GM23248 (cell line): ENCODE measurements around the gene RAB22A. TPM values are rescaled to one million over a fixed set of nuclear protein-coding genes. Genes with fewer than 3 reads are reported as not detected.
A peak's percentile ranks its signal among the peaks of the same experiment; 100 is the strongest.

ENCODE experiments used
- DNase-seq: peaks from one replicate; pipeline ENCODE4 v3.0.0-alpha.2; 2015
- H2AFZ ChIP-seq: fragments of 200-600 bp; sonication (generic); 2 replicates; pipeline ENCODE4 v1.6.1; 2016; ENCODE audit warnings: antibody characterized with exemption
- H3F3A ChIP-seq: fragments of 200-600 bp; sonication (generic); 2 replicates; pipeline ENCODE4 v1.6.1; 2016; ENCODE audit warnings: mild to moderate bottlenecking, antibody characterized with exemption, mixed run types; ENCODE audit not compliant: insufficient read depth
- H3K27ac ChIP-seq: fragments of 200-600 bp; sonication (generic); 2 replicates; pipeline ENCODE4 v1.5.1; 2016; ENCODE audit warnings: mild to moderate bottlenecking
- H3K27me3 ChIP-seq: fragments of 200-600 bp; sonication (generic); replicated peaks from 2 replicates; pipeline ENCODE4 v1.6.1; 2016; ENCODE audit warnings: mild to moderate bottlenecking; ENCODE audit not compliant: insufficient read depth
- H3K36me3 ChIP-seq: fragments of 200-600 bp; sonication (generic); 2 replicates; pipeline ENCODE4 v1.6.1; 2016; ENCODE audit warnings: low read depth, mild to moderate bottlenecking
- H3K4me1 ChIP-seq: fragments of 200-600 bp; sonication (generic); 2 replicates; pipeline ENCODE4 v1.6.1; 2016; ENCODE audit warnings: mild to moderate bottlenecking; ENCODE audit not compliant: insufficient read depth
- H3K4me2 ChIP-seq: fragments of 200-600 bp; sonication (generic); one replicate; pipeline ENCODE4 v1.6.1; 2016; ENCODE audit warnings: mild to moderate bottlenecking; ENCODE audit not compliant: unreplicated experiment
- H3K4me3 ChIP-seq: fragments of 200-600 bp; sonication (generic); 2 replicates; pipeline ENCODE4 v1.5.1; 2016; ENCODE audit warnings: mild to moderate bottlenecking
- H3K79me2 ChIP-seq: fragments of 200-600 bp; sonication (generic); 2 replicates; pipeline ENCODE4 v1.6.1; 2016; ENCODE audit warnings: mild to moderate bottlenecking; ENCODE audit not compliant: insufficient read depth
- H3K9ac ChIP-seq: fragments of 200-600 bp; sonication (generic); 2 replicates; pipeline ENCODE4 v1.6.1; 2016; ENCODE audit warnings: mild to moderate bottlenecking
- H3K9me2 ChIP-seq: fragments of 200-600 bp; sonication (generic); 2 replicates; pipeline ENCODE4 v1.6.1; 2016; ENCODE audit warnings: mixed run types, mild to moderate bottlenecking, moderate library complexity; ENCODE audit not compliant: insufficient read depth
- H3K9me3 ChIP-seq: fragments of 200-600 bp; sonication (generic); one replicate; pipeline ENCODE4 v1.6.1; 2017; ENCODE audit warnings: low read depth
- H4K20me1 ChIP-seq: fragments of 200-600 bp; sonication (generic); 2 replicates; pipeline ENCODE4 v1.6.0; 2016; ENCODE audit not compliant: insufficient read depth
- EZH2 ChIP-seq: fragments of 200-600 bp; sonication (generic); IDR thresholded peaks from 2 replicates; pipeline ENCODE4 v1.6.1; 2018; ENCODE audit warnings: antibody characterized with exemption, mild to moderate bottlenecking; ENCODE audit not compliant: insufficient read depth, poor library complexity, severe bottlenecking
- EZH2phosphoT487 ChIP-seq: fragments of 200-600 bp; sonication (generic); IDR thresholded peaks from 2 replicates; pipeline ENCODE4 v1.6.1; 2018; ENCODE audit warnings: antibody characterized with exemption, moderate library complexity, mild to moderate bottlenecking, low read depth; ENCODE audit not compliant: insufficient read depth
- WGBS, 2 experiments: methylation state at CpG; one replicate each; pipeline ENCODE4 v1.1.6; 2015 to 2017; ENCODE audit warnings: low lambda C conversion rate in 2 of 2, low coverage in 1 of 2; ENCODE audit errors: missing lambda C conversion rate in 2 of 2; 5-methylcytosine and 5-hydroxymethylcytosine counted together
- in situ Hi-C: fragments of 300-500 bp; cut with MboI; formaldehyde crosslinking; loops from 2 replicates; pipeline ENCODE4 v1.15.0; 2020
- polyA plus RNA-seq: library from polyadenylated mRNA; unstranded; fragments of >200 nt; fragmentation: Nextera tagmentation; extraction: Ambion mirVana; gene quantifications from 2 replicates; pipeline ENCODE4 v1.2.1, GENCODE V29; 2016
- total RNA-seq: library from RNA; depleted of rRNA; stranded (reverse); fragments of >200 nt; shearing (Covaris generic); gene quantifications from 2 replicates; pipeline ENCODE4 v1.2.3, GENCODE V29; 2014

Gene RAB22A
- total and polyA plus RNA-seq, 2 experiments from 2014 or later = 21.2 to 21.3 TPM

DNA sequence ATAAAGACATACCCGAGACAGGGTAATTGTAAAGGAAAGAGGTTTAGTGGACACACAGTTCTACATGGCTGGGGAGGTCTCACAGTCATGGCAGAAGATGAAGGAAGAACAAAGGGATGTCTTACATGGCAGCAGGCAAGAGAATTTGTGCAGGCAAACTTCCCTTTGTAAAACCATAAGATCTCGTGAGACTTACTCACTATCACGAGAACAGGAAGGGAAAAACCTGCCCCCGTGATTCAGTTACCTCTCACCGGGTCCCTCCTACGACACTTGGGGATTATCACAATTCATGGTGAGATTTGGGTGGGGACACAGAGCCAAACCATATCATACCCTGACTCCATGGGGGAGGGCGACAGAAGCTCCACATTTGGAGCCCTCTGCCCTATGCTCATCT lies 72.1 kb downstream of the RAB22A start:
- H3F3A ChIP-seq = no peaks in the 10 kb centered on the region
- no peak overlapping the region for H3K4me2 ChIP-seq
- no peaks in the 10 kb centered on the region for H3K4me1 ChIP-seq
- no peak overlapping the region for H3K4me3 ChIP-seq
- in situ Hi-C loops = no loop called here
- no peaks in the 10 kb centered on the region for H3K79me2 ChIP-seq
- no peak overlapping the region for H2AFZ ChIP-seq
- H3K9me3 ChIP-seq = no peaks in the 10 kb centered on the region
- no peaks in the 10 kb centered on the region for H4K20me1 ChIP-seq
- H3K36me3 ChIP-seq = no peaks in the 10 kb centered on the region
- TF ChIP-seq EZH2 = no peak
- TF ChIP-seq EZH2phosphoT487 = no peak
- no peaks in the 10 kb centered on the region for H3K9me2 ChIP-seq
- no peak overlapping the region for H3K27ac ChIP-seq
- 60% methylated on average over 7 of the region's 7 CpGs for WGBS, 2 experiments
- H3K27me3 ChIP-seq = no peaks in the 10 kb centered on the region
- H3K9ac ChIP-seq = no peak overlapping the region
- no peak for DNase-seq

DNA sequence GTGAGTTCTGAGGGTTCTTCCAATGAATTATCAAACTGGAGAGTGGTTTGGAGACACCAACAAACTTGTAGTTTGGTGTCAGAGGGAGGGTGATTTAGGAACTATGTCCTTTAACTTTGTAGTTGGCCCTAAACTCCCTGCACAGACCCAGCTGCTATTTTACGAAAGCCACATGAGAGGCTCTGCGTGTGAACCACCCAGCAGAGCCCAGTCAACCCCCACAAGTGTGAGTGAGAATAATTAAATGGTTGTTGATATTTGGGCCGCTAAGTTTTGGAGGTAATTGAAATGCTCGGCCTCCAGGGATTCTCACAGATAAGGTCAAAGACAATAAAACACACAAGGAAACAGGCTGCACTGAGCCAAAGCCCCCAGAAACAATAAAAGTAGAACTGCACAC lies 72.6 kb downstream of the RAB22A start:
- H3K9ac ChIP-seq = no peak overlapping the region
- in situ Hi-C loops = no loop called here
- no peaks in the 10 kb centered on the region for H3K9me3 ChIP-seq
- DNase-seq = no peak
- TF ChIP-seq EZH2 = no peak
- no peak for TF ChIP-seq EZH2phosphoT487
- H3K27me3 ChIP-seq = no peaks in the 10 kb centered on the region
- H3K4me1 ChIP-seq = no peaks in the 10 kb centered on the region
- no peaks in the 10 kb centered on the region for H3K36me3 ChIP-seq
- 50 to 55% methylated on average over 4 of the region's 4 CpGs for WGBS, 2 experiments
- H3K27ac ChIP-seq = no peak overlapping the region
- no peaks in the 10 kb centered on the region for H3F3A ChIP-seq
- H3K79me2 ChIP-seq = no peaks in the 10 kb centered on the region
- no peaks in the 10 kb centered on the region for H4K20me1 ChIP-seq
- no peaks in the 10 kb centered on the region for H3K9me2 ChIP-seq
- H3K4me2 ChIP-seq = no peak overlapping the region
- no peak overlapping the region for H2AFZ ChIP-seq
- no peak overlapping the region for H3K4me3 ChIP-seq

DNA sequence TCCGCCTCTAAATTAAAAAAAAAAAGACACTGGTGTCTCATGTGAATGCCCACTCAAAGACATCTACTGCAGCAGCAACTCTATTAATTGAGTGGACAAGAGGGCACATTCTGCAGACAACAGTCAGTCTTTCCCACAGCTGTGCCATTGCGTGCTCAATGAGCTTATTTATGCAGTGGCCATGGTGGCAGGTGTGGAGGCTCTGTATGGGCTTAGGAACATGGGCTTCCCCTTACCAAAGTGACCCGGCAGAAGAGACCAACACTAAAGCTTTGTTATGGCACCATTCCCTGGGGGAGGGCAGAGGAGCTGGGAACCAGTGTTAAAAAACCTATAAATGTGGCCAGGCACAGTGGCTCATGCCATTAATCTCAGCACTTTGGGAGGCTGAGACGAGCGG lies 75.3 kb downstream of the RAB22A start:
- Histone ChIP-seq H3K27me3 (no peaks in the 10 kb centered on the region), H3K4me2 (no peak overlapping the region), H3K36me3 (no peaks in the 10 kb centered on the region), H3K79me2 (peaks cover 7% of the 10 kb centered on the region), H4K20me1 (no peaks in the 10 kb centered on the region), H3K9me3 (no peaks in the 10 kb centered on the region), H3K4me1 (no peaks in the 10 kb centered on the region), H3K9ac (no peak overlapping the region), H3K9me2 (no peaks in the 10 kb centered on the region), H3F3A (no peaks in the 10 kb centered on the region), H2AFZ (no peak overlapping the region), H3K4me3 (no peak overlapping the region), H3K27ac (no peak overlapping the region)
- DNase-seq = no peak
- TF ChIP-seq EZH2phosphoT487 (no peak), EZH2 (no peak)
- in situ Hi-C loops = no loop called here
- WGBS, 2 experiments = 69 to 84% methylated on average over 5 of the region's 5 CpGs

DNA sequence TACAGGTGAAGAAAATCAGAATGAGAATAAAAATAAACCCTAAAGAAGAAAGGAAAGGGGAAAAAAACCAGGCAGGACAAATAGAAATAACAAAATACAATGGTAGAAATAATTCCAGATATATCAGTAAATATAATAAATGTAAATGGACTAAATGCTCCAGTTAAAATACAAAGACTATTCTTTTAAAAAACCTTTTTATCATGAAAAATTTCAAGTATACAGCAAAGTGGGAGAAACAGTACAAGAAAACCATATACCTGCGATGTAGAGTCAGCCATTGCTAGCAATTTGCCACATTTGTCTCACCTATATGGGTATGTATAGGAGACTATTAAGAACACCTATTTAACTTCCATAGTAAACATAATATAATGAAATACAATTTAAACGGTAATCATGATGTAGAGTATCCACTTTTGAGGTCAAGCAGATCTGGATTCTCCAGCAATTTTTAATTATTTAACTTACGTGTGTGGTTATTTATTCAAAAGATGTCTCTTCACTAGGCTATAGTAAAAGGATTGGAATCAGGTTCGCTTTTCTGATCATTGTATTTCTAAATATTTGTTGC lies 78.6 kb downstream of the RAB22A start:
- in situ Hi-C loops = no loop called here
- Histone ChIP-seq H3K9me2 (no peaks in the 10 kb centered on the region), H3K4me3 (peak overlapping the region; percentile 89), H2AFZ (peak overlapping the region; percentile 76), H3K79me2 (peaks cover 40% of the 10 kb centered on the region), H4K20me1 (peaks cover 8% of the 10 kb centered on the region; the same call in 1 of the 2 replicates), H3K27ac (no peak overlapping the region), H3K36me3 (no peaks in the 10 kb centered on the region), H3F3A (peaks cover 13% of the 10 kb centered on the region), H3K27me3 (no peaks in the 10 kb centered on the region), H3K4me2 (peak overlapping the region; percentile 58), H3K9me3 (no peaks in the 10 kb centered on the region), H3K9ac (peak overlapping the region; percentile 96), H3K4me1 (peaks cover 21% of the 10 kb centered on the region)
- 54 to 57% methylated on average over 4 of the region's 4 CpGs for WGBS, 2 experiments
- DNase-seq = no peak
- TF ChIP-seq EZH2phosphoT487 (no peak), EZH2 (no peak)
